HepG2 (cell line): ENCODE results near the gene GPR31. TPM values are rescaled to one million over a fixed set of nuclear protein-coding genes. Genes with fewer than 3 reads are reported as not detected.

ENCODE experiments used
- DRAP1 ChIP-seq: IDR thresholded peaks from 2 replicates; pipeline ENCODE4 v1.6.1; 2016; ENCODE audit warnings: missing genetic modification reagents, missing compliant biosample characterization
- EED ChIP-seq: sonication (generic); formaldehyde crosslinking; IDR thresholded peaks from 2 replicates; pipeline ENCODE4 v1.5.0; 2020; ENCODE audit warnings: mild to moderate bottlenecking, missing genetic modification reagents
- FOXK1 ChIP-seq: sonication (generic); formaldehyde crosslinking; IDR thresholded peaks from 2 replicates; pipeline ENCODE4 v1.4.0; 2020; ENCODE audit warnings: low read depth, missing genetic modification reagents, borderline replicate concordance
- KLF6 ChIP-seq: IDR thresholded peaks from 2 replicates; pipeline ENCODE4 v1.8.0; 2016; ENCODE audit warnings: missing biosample characterization, missing genetic modification reagents
- MEF2D ChIP-seq: sonication (generic); formaldehyde crosslinking; IDR thresholded peaks from 2 replicates; pipeline ENCODE4 v1.5.1; 2020; ENCODE audit warnings: mild to moderate bottlenecking, missing genetic modification reagents
- NCOA1 ChIP-seq: sonication (generic); formaldehyde crosslinking; IDR thresholded peaks from 2 replicates; pipeline ENCODE4 v1.9.0; 2021; ENCODE audit warnings: missing genetic modification reagents
- NFIC ChIP-seq: IDR thresholded peaks from 2 replicates; pipeline ENCODE4 v1.6.1; 2012; ENCODE audit warnings: mild to moderate bottlenecking, low read length, inconsistent platforms
- RERE ChIP-seq: IDR thresholded peaks from 2 replicates; pipeline ENCODE4 v1.6.1; 2016; ENCODE audit warnings: low read depth, missing genetic modification reagents, missing compliant biosample characterization
- TEF ChIP-seq: sonication (generic); formaldehyde crosslinking; IDR thresholded peaks from 2 replicates; pipeline ENCODE4 v1.5.0; 2020; ENCODE audit warnings: missing genetic modification reagents
- TSC22D2 ChIP-seq: sonication (generic); formaldehyde crosslinking; IDR thresholded peaks from 2 replicates; pipeline ENCODE4 v1.5.1; 2020; ENCODE audit warnings: missing genetic modification reagents, mild to moderate bottlenecking, borderline replicate concordance
- UBTF ChIP-seq: sonication (generic); formaldehyde crosslinking; IDR thresholded peaks from 2 replicates; pipeline ENCODE4 v1.4.0; 2020; ENCODE audit warnings: mild to moderate bottlenecking, missing genetic modification reagents
- ZFP41 ChIP-seq: sonication (generic); formaldehyde crosslinking; IDR thresholded peaks from 2 replicates; pipeline ENCODE4 v1.4.0; 2020; ENCODE audit warnings: mild to moderate bottlenecking, missing genetic modification reagents, borderline replicate concordance
- ZNF205 ChIP-seq: IDR thresholded peaks from 2 replicates; pipeline ENCODE4 v1.6.1; 2018; ENCODE audit warnings: missing biosample characterization, missing genetic modification reagents
- ZNF337 ChIP-seq: sonication (generic); formaldehyde crosslinking; IDR thresholded peaks from 2 replicates; pipeline ENCODE4 v1.5.1; 2020; ENCODE audit warnings: missing genetic modification reagents, low read depth, mild to moderate bottlenecking, borderline replicate concordance
- ZNF513 ChIP-seq: sonication (generic); formaldehyde crosslinking; conservative IDR thresholded peaks from 2 replicates; pipeline ENCODE4 v1.5.0; 2020; ENCODE audit warnings: missing genetic modification reagents
- ZNF775 ChIP-seq: sonication (generic); formaldehyde crosslinking; IDR thresholded peaks from 2 replicates; pipeline ENCODE4 v1.4.0; 2020; ENCODE audit warnings: missing genetic modification reagents, mild to moderate bottlenecking, moderate library complexity, borderline replicate concordance
- ZNF784 ChIP-seq: sonication (generic); formaldehyde crosslinking; IDR thresholded peaks from 2 replicates; pipeline ENCODE4 v1.5.1; 2020; ENCODE audit warnings: missing genetic modification reagents, mild to moderate bottlenecking, borderline replicate concordance
- polyA plus RNA-seq, 8 experiments: library from polyadenylated mRNA; depleted of rRNA in 3 of 8; stranded (reverse) in 7 of 8; unstranded in 1 of 8; fragments of >200 nt; fragmentation: Illumina TruSeq in 4 of 8; extraction: Trizol in 4 of 8; gene quantifications; 2 replicates each; pipeline versions ENCODE4 v1.2.1 to v1.2.3, GENCODE V29; 2011 to 2016; ENCODE audit warnings: low read depth in 4 of 8, missing spikeins in 1 of 8, mixed read lengths in 1 of 8; ENCODE audit not compliant: insufficient read depth in 1 of 8
- total RNA-seq, 5 experiments: library from RNA; depleted of rRNA; stranded (reverse); fragments of >200 nt; fragmentation: Illumina TruSeq; extraction: Trizol; gene quantifications; 2 replicates each; pipeline ENCODE4 v1.2.3, GENCODE V29; 2016; ENCODE audit warnings: low read depth in 1 of 5

GPR31 gene
- total and polyA plus RNA-seq, 2 of the 13 experiments (the other 11 are each of a cell fraction or from before 2014, with no cell fraction given), result not detected

GRCh38 chr6:167122041-167122826, 35.5 kb downstream of the GPR31 start (continued):
- TF ChIP-seq KLF6 (CRISPR knock-in tag) (no peak), ZNF513 (CRISPR knock-in tag) (no peak), EED (CRISPR knock-in tag) (no peak), ZNF337 (CRISPR knock-in tag) (no peak), TEF (CRISPR knock-in tag) (no peak), ZNF784 (CRISPR knock-in tag) (no peak), ZNF205 (CRISPR knock-in tag) (no peak), RERE (no peak), ZFP41 (CRISPR knock-in tag) (no peak), MEF2D (CRISPR knock-in tag) (no peak; the same call in 1 of the 2 replicates), FOXK1 (CRISPR knock-in tag) (no peak), UBTF (CRISPR knock-in tag) (peak; percentile 9; the same call in 1 of the 2 replicates), NFIC (no peak), NCOA1 (CRISPR knock-in tag) (no peak), TSC22D2 (CRISPR knock-in tag) (no peak), ZNF775 (CRISPR knock-in tag) (no peak), DRAP1 (CRISPR knock-in tag) (no peak)
